ENCODE data around the gene PAQR4. TPM values are rescaled to one million over a fixed set of nuclear protein-coding genes. Genes with fewer than 3 reads are reported as not detected.

Gene PAQR4
- polyA plus RNA-seq, 3 donors: 6.3 to 14.2 (median 8.9) TPM

- Histone ChIP-seq H3K4me3 (replicated peaks in 1 of 3; ENCODE audit: low read depth in 2 of 3, low read length in 3 of 3) (no peak overlapping the region), H3K27me3 (ENCODE audit: control insufficient read depth in 2 of 2, insufficient read depth in 2 of 2, low read length in 2 of 2) (no peaks in the 10 kb centered on the region), H3K27ac (ENCODE audit: low read depth in 1 of 2, low read length in 2 of 2) (no peak overlapping the region), H3K4me2 (replicated peaks; ENCODE audit: extremely low read depth, low read length, poor library complexity, severe bottlenecking) (no peak overlapping the region), H3K79me2 (ENCODE audit: insufficient read depth, low read length) (no peaks in the 10 kb centered on the region), H3K9ac (ENCODE audit: insufficient read depth, low read length, poor library complexity, severe bottlenecking) (no peak overlapping the region), H2AFZ (ENCODE audit: insufficient read depth, low read depth, low read length, poor library complexity, severe bottlenecking) (no peak overlapping the region), H3K4me1 (ENCODE audit: control insufficient read depth in 1 of 2, insufficient read depth in 2 of 2, low read length in 2 of 2) (no peaks in the 10 kb centered on the region), H3K9me3 (replicated peaks in 1 of 2; ENCODE audit: control insufficient read depth in 1 of 2, insufficient read depth in 1 of 2, low read length in 2 of 2) (no peaks in the 10 kb centered on the region), H4K20me1 (ENCODE audit: insufficient read depth, low read length) (no peaks in the 10 kb centered on the region), H3K36me3 (replicated peaks in 1 of 2; ENCODE audit: control insufficient read depth in 1 of 2, insufficient read depth in 2 of 2, low read length in 2 of 2) (no peaks in the 10 kb centered on the region)
- no peak overlapping the region for H3K4me3 Mint-ChIP-seq
- H3K4me1 Mint-ChIP-seq: no peaks in the 10 kb centered on the region
- no peak overlapping the region for H3K27ac Mint-ChIP-seq
- no peaks in the 10 kb centered on the region for H3K9me3 Mint-ChIP-seq
- TF ChIP-seq CTCF (IDR thresholded peaks at IDR 0.05): no peak
- H3K27me3 Mint-ChIP-seq (ENCODE audit: low read depth in 3 of 3): peaks cover 0 to 13% (median 8%) of the 10 kb centered on the region in 3 donors
- intact Hi-C loops (cut with micrococcal nuclease): loop anchor here in 1 of 2 donors (5.0 kb wide), 1 partner anchor 36 kb away; no protein-coding TSS in a partner anchor
- no peak for DNase-seq
- 97% methylated on average over 6 of the region's 13 CpGs for WGBS (ENCODE audit: insufficient coverage)
- no peaks in the 10 kb centered on the region for H3K36me3 Mint-ChIP-seq
Observed at GRCh38 chr16:2996298-2996697, 27.1 kb downstream of the PAQR4 start.

GRCh38 chr16:2999929-3000328 lies 30.8 kb downstream of the PAQR4 start:
- WGBS (ENCODE audit: insufficient coverage): 97% methylated on average over 5 of the region's 6 CpGs

More at GRCh38 chr16:2999929-3000328, 30.8 kb downstream of the PAQR4 start:
- intact Hi-C loops (cut with micrococcal nuclease): loop anchor here in 1 of 2 donors (2.0 to 5.0 kb wide), 2 partner anchors 15 to 32 kb away; no protein-coding TSS in a partner anchor
- Histone ChIP-seq H3K9ac (ENCODE audit: insufficient read depth, low read length, poor library complexity, severe bottlenecking) (no peak overlapping the region), H3K36me3 (replicated peaks in 1 of 2; ENCODE audit: control insufficient read depth in 1 of 2, insufficient read depth in 2 of 2, low read length in 2 of 2) (no peaks in the 10 kb centered on the region), H3K4me2 (replicated peaks; ENCODE audit: extremely low read depth, low read length, poor library complexity, severe bottlenecking) (no peak overlapping the region), H3K27me3 (ENCODE audit: control insufficient read depth in 2 of 2, insufficient read depth in 2 of 2, low read length in 2 of 2) (peaks cover 0 to 1% of the 10 kb centered on the region in 2 donors), H3K27ac (ENCODE audit: low read depth in 1 of 2, low read length in 2 of 2) (no peak overlapping the region), H2AFZ (ENCODE audit: insufficient read depth, low read depth, low read length, poor library complexity, severe bottlenecking) (no peak overlapping the region), H4K20me1 (ENCODE audit: insufficient read depth, low read length) (no peaks in the 10 kb centered on the region), H3K9me3 (replicated peaks in 1 of 2; ENCODE audit: control insufficient read depth in 1 of 2, insufficient read depth in 1 of 2, low read length in 2 of 2) (no peaks in the 10 kb centered on the region), H3K4me1 (ENCODE audit: control insufficient read depth in 1 of 2, insufficient read depth in 2 of 2, low read length in 2 of 2) (peaks cover 3 to 4% of the 10 kb centered on the region in 2 donors), H3K4me3 (replicated peaks in 1 of 3; ENCODE audit: low read depth in 2 of 3, low read length in 3 of 3) (no peak overlapping the region), H3K79me2 (ENCODE audit: insufficient read depth, low read length) (no peaks in the 10 kb centered on the region)
- DNase-seq: no peak
- Mint-ChIP-seq H3K36me3 (no peaks in the 10 kb centered on the region), H3K4me1 (peaks cover 3% of the 10 kb centered on the region), H3K27ac (no peak overlapping the region), H3K4me3 (no peak overlapping the region), H3K27me3 (ENCODE audit: low read depth in 3 of 3) (peaks cover 0 to 17% (median 13%) of the 10 kb centered on the region in 3 donors), H3K9me3 (peaks cover 0 to 2% (median 0%) of the 10 kb centered on the region in 7 donors)
- TF ChIP-seq CTCF (IDR thresholded peaks at IDR 0.05): no peak
